ENCODE data around the gene SF3B2. TPM values are rescaled to one million over a fixed set of nuclear protein-coding genes. Genes with fewer than 3 reads are reported as not detected.

Gene SF3B2
- total and polyA plus RNA-seq, 2 donors (not counting 1 experiment from before 2014, with no cell fraction given): 87.7 to 108 TPM

DNA sequence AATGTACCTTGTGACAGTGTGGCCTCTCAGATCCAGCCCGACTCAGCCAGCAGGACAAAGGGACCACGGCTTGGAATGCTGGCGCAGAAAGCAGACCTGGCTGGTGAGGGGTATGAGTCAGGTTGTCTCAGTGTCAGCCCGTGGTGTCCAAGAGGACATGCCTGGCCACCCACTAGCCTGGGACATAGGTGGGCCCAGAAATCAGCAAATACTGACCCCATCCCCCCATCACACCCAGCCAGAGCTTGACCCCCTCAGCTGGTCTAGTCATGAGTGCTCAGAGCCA, 45.3 kb upstream of the SF3B2 start:
- Histone ChIP-seq H3K9ac (ENCODE audit: insufficient read depth, low read length) (no peak overlapping the region), H3K4me3 (replicated peaks in 1 of 4; ENCODE audit: control extremely low read depth in 1 of 4, insufficient read depth in 1 of 4, low read depth in 3 of 4, low read length in 4 of 4) (no peak overlapping the region), H3K4me2 (ENCODE audit: extremely low read depth, insufficient read depth, low read length) (no peak overlapping the region), H3K4me1 (ENCODE audit: control insufficient read depth, extremely low read depth, insufficient read depth, low read length) (peaks cover 2% of the 10 kb centered on the region), H2AFZ (ENCODE audit: low read length) (no peak overlapping the region), H3K27ac (ENCODE audit: insufficient read depth, low read length) (no peak overlapping the region), H3K27me3 (ENCODE audit: control insufficient read depth, insufficient read depth, low read length) (peaks cover 5% of the 10 kb centered on the region), H3K36me3 (ENCODE audit: control insufficient read depth, insufficient read depth, low read length) (peaks cover 8% of the 10 kb centered on the region), H3K79me2 (ENCODE audit: control insufficient read depth, insufficient read depth, low read length) (peaks cover 16% of the 10 kb centered on the region), H4K20me1 (ENCODE audit: control insufficient read depth, extremely low read depth, insufficient read depth, low read length) (no peaks in the 10 kb centered on the region), H3K9me3 (ENCODE audit: control insufficient read depth, insufficient read depth, low read depth, low read length) (no peaks in the 10 kb centered on the region)
- DNase-seq (ENCODE audit: low read depth in 2 of 2): no peak
- TF ChIP-seq EZH2 (IDR thresholded peaks at IDR 0.05; ENCODE audit: low read length, missing control alignments) (no peak), CTCF (conservative IDR thresholded peaks at IDR 0.05 in 1 of 2, IDR thresholded peaks at IDR 0.05 in 1 of 2; ENCODE audit: low read depth in 1 of 2, low read length in 2 of 2) (no peak)

- Histone ChIP-seq H2AFZ (ENCODE audit: low read length) (no peak overlapping the region), H3K27me3 (ENCODE audit: control insufficient read depth, insufficient read depth, low read length) (peaks cover 5% of the 10 kb centered on the region), H3K4me2 (ENCODE audit: extremely low read depth, insufficient read depth, low read length) (no peak overlapping the region), H3K27ac (ENCODE audit: insufficient read depth, low read length) (no peak overlapping the region), H4K20me1 (ENCODE audit: control insufficient read depth, extremely low read depth, insufficient read depth, low read length) (no peaks in the 10 kb centered on the region), H3K4me3 (replicated peaks in 1 of 4; ENCODE audit: control extremely low read depth in 1 of 4, insufficient read depth in 1 of 4, low read depth in 3 of 4, low read length in 4 of 4) (no peak overlapping the region), H3K4me1 (ENCODE audit: control insufficient read depth, extremely low read depth, insufficient read depth, low read length) (peaks cover 2% of the 10 kb centered on the region), H3K9ac (ENCODE audit: insufficient read depth, low read length) (no peak overlapping the region), H3K79me2 (ENCODE audit: control insufficient read depth, insufficient read depth, low read length) (peaks cover 15% of the 10 kb centered on the region), H3K9me3 (ENCODE audit: control insufficient read depth, insufficient read depth, low read depth, low read length) (no peaks in the 10 kb centered on the region), H3K36me3 (ENCODE audit: control insufficient read depth, insufficient read depth, low read length) (peaks cover 8% of the 10 kb centered on the region)
- no peak for TF ChIP-seq EZH2 (IDR thresholded peaks at IDR 0.05; ENCODE audit: low read length, missing control alignments)
- TF ChIP-seq CTCF (conservative IDR thresholded peaks at IDR 0.05 in 1 of 2, IDR thresholded peaks at IDR 0.05 in 1 of 2; ENCODE audit: low read depth in 1 of 2, low read length in 2 of 2): no peak
- DNase-seq (ENCODE audit: low read depth in 2 of 2): no peak
These were observed 44.9 kb upstream of the SF3B2 start for GRCh38 chr11:66007201-66007634.

DNA sequence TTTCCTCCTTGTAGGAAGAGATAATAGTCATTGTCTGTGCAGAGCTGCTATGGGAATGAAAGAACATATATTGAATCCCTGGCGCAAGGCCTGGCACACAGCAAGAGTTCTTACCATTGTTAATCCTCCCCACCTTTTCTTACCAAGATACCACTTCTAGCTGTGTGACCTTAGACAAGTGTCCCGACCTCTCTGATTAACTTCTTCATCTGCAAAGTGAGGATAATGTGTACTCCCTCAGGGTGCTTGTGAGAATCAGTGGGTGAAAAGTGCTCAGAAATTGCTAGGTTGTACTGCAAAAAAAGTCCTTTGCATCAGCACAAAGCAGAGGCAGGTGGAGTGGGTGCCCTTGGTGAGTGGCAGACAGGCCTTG, 44.1 kb upstream of the SF3B2 start:
- Histone ChIP-seq H3K4me2 (ENCODE audit: extremely low read depth, insufficient read depth, low read length) (no peak overlapping the region), H3K4me3 (replicated peaks in 1 of 4; ENCODE audit: control extremely low read depth in 1 of 4, insufficient read depth in 1 of 4, low read depth in 3 of 4, low read length in 4 of 4) (no peak overlapping the region), H3K4me1 (ENCODE audit: control insufficient read depth, extremely low read depth, insufficient read depth, low read length) (peaks cover 1% of the 10 kb centered on the region), H2AFZ (ENCODE audit: low read length) (no peak overlapping the region), H3K36me3 (ENCODE audit: control insufficient read depth, insufficient read depth, low read length) (peaks cover 8% of the 10 kb centered on the region), H3K27me3 (ENCODE audit: control insufficient read depth, insufficient read depth, low read length) (peaks cover 7% of the 10 kb centered on the region), H3K79me2 (ENCODE audit: control insufficient read depth, insufficient read depth, low read length) (peaks cover 10% of the 10 kb centered on the region), H3K27ac (ENCODE audit: insufficient read depth, low read length) (no peak overlapping the region), H3K9me3 (ENCODE audit: control insufficient read depth, insufficient read depth, low read depth, low read length) (no peaks in the 10 kb centered on the region), H4K20me1 (ENCODE audit: control insufficient read depth, extremely low read depth, insufficient read depth, low read length) (no peaks in the 10 kb centered on the region), H3K9ac (ENCODE audit: insufficient read depth, low read length) (no peak overlapping the region)
- TF ChIP-seq EZH2 (IDR thresholded peaks at IDR 0.05; ENCODE audit: low read length, missing control alignments) (no peak), CTCF (conservative IDR thresholded peaks at IDR 0.05 in 1 of 2, IDR thresholded peaks at IDR 0.05 in 1 of 2; ENCODE audit: low read depth in 1 of 2, low read length in 2 of 2) (no peak)
- DNase-seq (ENCODE audit: low read depth in 2 of 2): no peak
